HG02852 (cell line): ENCODE results near the gene KRT16.
"Not testable (repeated sequence)": the region's sequence is repeated elsewhere in the genome, so short reads cannot be mapped to it uniquely, and the experiment has no call there.

Experiments used
- ATAC-seq: cut with Tn5 transposase; IDR thresholded peaks from one replicate; pipeline ENCODE4 v1.9.1; 2021; ENCODE audit warnings: mild to moderate bottlenecking, moderate library complexity; ENCODE audit not compliant: unreplicated experiment

The KRT16 gene

DNA sequence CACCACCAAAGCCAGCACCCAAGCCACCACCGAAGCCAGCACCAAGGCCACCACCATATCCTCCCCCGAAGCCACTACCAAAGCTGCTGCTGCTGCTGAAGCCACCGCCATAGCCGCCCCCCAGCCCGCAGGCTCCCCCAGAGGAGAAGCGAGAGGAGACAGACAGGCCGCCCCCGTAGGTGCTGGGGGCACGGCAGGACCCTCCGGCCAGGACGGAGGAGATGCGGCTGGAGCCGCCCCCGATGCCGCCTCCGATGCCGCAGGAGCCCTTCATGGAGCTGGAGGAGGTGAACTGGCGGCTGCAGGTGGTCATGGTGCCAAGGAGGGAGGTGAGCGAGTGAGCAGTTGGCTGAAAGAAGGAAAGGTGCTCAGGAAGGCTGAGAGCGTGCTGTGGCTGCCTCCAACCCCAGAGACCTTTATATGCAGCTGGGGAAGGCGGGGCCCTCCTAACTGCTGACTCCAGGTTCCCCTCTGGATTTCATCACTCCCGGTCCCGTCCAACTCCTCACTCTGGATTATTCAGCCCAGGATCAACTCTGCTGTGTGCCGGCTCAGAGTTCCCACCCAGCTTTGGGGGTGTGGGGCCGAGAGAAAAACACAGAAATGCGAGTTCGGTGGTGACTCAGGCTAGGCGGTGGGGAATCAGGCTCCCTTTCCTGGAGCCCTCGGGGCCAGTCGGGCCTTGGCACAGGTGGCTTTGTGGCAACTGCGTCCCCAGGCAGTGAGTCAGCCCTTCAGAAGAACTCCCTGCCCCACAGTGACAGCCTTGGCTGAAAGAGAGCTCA is at the start of gene KRT16:
Gene KRT16, minus strand, starts transcription at position 392 of the 785 bp plus-strand sequence. Its CDS starts 79 bp downstream, at position 313.
- not testable (repeated sequence) for ATAC-seq

DNA sequence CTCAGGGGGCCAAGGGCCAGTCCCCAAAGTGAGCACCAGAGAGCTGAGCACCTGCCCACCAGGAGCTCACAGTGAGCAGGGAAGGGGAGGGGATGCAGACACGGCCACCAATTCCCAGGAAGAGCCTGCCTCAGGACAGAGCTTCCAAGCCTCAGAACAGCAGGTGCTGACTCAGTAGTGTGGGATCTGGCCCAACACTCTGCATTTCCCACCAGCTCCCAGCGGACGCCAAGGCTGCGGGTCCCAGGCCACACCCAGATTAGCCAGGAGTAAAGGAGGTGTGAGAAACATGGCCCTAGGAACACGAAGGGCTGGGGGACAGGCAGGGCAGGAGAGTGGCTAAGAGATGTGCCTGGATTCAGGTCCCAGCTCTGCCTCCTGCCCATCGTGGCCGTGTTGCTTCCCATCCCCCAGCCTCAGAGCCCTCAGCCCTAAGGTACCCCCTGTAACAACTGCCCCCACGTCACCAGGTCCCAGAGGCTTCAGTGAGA is 47.7 kb upstream of the KRT16 start:
- ATAC-seq = no peak

DNA sequence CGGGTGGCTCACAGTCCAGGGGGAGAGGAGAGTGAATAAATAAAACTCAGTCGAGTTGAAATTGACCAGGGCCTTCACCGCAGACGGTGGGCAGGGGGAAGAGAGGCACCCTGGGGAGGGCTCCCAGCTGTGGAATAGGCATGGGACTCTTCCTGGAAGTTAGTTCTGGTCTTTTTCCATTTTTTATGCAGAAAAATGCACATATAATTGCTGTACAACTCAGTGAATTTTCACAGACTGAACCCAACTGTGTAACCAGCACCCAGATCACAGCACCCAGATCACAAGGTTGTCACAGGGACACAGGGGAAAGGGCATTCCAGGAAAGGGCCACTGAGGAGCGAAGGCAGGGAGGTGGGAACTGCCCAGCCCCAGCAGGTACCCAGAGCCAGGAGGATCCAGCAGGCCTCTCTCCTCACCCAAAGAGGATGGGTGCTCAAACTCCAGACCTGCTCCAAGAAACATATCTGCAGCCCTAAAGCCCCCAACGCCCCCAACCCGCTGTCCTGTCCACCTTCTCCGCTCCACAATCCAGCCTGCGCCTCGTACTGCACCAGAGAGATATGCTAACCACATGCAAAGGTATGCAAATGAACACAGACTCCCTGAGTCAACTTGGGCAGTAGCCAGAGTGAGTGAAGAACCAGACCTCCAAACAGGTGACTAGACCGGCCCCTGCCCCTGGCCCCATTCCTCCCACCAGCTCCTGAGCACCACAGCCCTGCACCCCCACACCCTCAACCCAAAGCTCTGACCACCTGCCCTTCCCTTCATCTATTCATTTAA is 47.1 kb upstream of the KRT16 start:
- ATAC-seq = no peak

DNA sequence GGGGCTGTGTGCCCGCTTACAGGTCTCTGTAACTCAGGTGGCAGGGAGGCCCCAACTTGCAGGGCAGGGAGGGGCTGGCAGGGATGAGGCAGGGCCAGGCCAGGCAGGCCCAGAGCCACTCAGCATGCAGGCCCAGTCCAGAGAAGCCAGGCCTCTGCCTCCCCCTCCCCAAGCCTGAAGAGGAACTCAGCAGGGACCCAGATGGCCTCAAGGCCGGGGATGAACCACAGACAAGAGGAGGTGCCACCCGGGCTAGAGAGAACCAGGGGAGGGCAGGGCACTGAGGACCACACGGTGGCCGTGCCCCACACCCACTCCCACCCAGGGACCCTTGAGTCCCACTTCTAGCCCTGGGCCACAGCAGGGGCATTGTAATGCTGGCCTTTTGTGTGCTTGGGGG is 46.3 kb upstream of the KRT16 start:
- no peak for ATAC-seq

DNA sequence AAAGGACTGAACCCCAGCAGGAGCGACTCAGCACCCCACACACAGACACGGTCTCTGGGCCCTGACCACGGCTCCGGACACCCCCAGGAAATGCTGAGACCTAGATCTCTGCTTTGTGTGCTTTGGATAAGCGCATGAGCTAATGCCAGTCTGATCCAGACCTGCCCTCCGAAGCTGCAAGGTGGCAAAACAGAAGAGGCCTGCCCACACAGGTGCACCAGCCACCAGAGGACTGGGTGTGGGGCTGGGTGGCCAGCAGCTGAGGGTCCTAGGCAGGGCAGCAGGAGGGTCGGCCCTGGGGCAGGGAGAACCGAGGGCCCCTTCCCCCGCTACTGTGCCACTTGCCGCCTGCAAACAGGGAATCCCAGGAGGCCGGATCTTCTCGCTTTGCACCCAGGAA is 45.4 kb upstream of the KRT16 start:
- ATAC-seq = no peak

DNA sequence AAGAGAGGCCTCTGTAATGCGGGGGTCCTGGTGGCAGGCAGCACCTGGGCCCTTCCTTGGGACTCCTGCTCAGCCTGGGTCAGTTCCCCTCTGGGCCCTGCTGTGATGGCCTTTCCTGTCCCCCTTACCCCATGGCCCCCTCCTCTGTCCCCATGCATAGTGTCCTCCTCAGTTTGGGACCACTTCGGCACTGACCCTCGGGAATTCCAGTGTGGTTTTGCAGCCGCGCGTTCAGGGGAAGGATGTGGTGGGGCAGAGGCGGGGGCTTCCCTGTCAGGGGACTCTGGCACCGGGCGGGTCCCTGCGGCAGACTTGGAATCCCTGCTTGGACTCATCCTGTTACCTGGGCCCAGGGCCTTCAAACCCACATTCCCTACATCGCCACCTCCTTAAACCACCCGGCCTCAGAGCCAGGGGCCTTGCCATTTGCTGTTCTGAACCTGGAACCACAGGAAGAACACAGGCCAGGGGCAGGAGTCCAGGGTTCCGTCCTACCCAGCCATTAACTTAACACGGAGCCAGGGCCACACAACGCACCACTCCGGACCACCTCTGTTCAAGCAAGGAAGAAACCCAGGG is 44.7 kb upstream of the KRT16 start:
- ATAC-seq = no peak

DNA sequence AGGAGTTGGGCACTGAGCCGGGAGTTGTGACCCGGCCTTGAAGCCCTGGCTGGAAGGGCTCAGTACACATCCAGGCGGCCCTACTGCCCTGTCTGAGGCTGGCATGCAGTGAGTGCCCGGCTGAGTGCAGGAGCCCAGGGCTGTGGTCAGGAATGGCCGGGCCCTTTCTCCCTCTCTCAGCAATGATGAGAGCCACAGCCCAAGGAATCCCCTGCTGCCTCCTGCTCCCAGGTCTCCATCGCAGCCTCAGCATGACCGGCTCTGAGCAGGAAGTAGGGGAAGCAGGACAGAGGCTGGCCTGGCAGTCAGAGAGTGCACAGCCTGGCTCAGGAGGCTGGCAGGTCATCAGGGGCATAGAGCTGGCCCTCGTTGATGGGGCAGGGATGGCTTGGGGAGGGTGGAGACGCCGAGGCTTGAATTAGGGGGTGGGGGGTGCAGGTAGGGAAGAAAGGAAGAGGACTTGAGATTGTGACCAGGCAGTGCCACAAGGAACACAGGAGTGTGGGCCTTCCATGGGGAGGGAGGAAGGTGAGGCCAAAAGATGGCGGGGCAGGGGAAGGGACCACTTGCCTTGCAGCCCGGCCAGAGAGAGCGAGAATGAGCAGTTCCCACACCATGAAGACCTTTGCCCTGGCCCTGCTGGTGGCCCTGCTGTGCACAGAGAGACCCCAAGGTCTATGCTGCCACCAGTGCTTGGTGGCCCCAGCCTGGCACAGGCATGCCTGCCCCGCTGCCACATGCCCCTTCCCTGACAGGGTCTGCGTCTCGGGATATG is 43.9 kb upstream of the KRT16 start:
- no peak for ATAC-seq

DNA sequence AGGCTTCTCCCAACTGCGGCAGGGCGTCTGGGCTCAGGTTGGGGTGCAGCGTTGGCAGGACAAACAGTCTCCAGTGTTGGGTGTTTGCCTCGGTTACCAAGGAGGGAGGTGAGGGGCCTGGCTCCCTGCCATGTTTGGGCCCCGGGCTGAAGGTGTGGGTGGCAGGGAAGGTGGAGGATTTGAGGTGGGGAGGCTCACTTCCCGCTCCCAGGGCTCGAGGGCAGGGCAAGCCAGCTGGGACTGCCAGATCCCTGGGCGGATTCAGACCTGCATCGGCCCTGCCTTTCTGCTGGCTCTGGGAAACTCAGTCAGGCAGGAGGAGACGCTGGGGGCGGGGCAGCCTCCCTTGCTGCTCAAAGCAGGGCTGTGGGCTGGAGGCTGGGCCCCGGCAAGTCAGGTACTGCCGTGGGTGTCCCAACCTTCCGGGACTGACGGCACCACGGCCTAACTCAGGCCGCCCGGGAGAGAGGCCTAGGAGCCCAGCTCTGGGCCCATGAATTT is 43.1 kb upstream of the KRT16 start:
- no peak for ATAC-seq

DNA sequence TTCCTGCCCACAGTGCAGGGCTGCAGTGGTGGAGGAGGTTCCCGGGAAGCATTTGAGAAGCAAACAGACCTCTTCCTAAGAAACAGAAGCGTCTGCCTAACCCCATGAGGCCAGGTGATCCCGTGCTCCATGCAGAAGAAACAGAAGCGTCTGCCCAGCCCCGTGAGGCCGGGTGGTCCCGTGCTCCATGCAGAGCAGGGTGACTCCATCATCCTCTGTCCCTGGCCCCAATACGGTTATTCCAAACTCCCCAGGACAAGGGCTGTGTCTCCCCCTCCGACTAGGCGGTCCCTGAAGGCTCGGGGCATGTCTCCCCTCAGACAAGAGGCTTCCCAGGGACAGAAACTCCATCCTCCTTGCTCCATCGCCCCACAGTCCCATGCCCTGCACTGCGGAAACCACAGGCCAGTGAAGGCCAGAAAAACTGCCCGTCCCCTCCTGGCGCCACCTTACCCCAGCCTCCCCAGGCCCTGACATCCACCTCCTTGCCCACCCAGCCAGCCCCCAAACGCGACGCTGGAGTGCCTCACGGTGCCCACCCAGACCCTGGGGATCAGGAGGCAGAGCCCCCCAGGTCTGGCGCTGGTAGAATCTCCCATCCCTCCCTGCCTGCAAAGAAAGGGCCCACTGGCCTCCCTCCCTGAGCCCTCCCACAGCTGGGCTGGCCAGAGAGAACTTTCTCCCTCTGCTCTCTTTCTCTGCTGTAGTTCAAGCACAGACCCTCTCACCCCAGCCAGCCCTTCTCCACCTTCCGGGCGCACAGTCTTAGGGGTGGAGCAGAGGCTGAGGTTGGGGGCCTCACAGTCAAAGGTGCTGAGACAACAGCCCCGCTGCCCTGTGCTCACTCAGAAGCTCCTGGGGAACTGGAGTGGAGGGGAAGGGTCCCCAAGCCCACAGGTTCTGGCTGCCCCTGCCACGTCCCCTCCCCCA is 42.4 kb upstream of the KRT16 start:
- no peak for ATAC-seq

DNA sequence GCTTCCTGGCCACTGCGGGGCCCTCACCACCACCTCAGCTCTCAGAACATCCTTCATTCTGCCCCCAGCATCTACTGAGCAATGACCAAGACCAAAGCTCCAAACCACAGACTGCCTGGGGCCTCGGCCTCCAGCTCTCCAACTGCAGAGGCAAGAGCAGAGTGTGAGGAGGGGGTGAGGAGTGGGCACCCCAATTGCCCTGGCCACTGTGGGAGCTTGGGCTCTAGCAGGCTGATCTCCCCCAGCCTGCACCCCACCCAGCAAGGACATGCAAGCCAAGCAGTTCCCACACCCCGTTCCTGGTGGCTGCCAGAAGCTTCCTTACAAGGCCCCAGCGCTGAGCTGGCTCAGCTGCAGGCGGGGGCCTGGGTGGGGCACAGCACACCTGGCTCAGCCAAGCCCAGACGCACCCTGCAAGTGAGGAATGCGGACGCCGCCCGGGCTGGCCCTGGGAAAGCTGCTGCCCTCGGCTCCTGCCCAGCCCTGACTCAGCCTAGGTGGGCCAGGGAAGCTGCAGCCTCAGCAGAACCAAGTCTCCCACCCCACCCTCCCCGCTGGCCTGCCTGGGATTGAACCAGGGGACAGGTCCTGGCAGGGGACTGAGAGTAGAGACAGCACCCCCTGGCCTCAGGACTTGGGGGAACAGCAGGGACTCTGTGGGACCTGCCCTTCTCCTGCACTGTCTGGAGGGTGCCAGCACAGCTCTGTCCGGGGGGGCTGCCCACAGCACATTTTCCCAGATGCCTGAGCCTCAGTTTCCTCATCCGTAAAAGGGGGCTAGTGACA is 41.5 kb upstream of the KRT16 start:
- no peak for ATAC-seq

DNA sequence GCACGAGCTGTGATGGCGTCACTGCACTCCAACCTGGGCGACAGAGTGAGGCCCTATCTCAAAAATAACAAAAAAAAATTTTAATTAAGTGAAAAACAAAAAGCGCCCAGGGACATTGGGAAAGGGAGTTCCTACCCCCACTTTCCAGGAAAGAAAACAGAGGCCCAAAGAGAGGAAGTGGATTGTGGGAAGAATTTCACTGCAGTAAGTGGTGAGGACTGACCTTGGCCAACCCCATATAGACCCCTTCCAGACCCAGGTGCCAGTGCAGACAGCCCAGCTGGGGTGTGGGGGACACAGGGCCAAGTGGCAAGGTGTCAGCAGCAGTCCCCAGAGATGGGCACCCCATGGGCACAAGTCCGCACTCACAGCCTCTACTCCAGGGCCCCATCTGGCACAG is 40.9 kb upstream of the KRT16 start:
- ATAC-seq = no peak

DNA sequence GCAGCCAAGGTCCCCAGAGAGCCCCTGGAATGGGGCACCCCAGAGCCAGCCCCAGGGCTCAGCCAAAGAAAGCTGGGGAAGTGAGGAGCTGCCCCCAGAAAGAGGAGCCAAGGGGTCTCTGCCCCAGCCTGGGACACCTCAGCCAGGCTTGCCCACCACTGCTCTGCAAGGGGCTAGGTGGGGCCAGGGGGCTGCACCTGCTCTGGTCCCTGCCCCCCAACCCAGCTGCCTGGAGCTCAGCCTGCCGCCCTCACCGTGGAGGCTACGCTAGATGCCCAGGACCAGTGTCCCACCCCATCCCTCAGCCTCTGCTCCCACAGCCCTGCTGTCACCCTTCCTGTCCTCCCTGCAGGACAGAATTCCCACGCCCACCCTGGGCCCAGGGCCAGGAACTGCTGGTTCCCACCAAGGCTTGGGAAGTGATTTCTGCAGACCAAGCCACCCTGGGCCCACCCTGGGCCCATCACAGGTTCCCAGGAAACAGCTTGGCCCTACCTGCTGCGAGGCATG is 39.9 kb upstream of the KRT16 start:
- ATAC-seq = no peak

DNA sequence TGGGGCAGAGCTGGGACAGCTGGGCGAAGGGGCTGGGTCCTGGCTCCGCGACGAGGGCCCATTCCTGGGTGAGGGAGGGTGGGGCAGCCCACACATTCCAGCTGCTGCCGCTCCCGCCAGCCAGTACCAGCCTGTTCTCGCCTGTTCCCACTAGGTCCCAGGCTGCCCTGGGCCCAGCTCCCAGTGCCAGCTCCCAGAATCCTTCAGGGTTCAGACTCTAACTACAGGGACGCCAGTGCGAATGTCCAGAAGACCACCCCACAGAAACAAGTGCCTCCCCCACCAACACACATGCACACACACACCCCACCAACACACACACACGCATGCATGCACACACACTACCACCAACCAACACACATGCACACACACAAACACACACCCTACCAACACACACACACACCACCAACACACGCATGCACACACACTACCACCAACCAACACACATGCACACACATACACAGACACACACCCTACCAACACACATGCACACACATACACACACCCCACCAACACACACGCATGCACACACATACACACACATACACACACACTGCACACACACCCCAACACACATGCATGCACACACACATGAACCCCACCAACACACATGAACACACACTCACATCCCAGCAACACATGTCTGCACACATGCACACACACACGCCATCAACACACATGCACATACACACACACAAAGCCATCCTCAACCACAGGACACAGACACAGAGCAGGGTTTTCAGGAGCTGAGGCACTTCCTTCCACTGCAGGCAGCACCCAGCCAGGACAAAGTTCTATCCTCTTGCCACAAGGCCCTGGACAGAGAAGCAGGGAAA is 39.3 kb upstream of the KRT16 start:
- no peak for ATAC-seq

DNA sequence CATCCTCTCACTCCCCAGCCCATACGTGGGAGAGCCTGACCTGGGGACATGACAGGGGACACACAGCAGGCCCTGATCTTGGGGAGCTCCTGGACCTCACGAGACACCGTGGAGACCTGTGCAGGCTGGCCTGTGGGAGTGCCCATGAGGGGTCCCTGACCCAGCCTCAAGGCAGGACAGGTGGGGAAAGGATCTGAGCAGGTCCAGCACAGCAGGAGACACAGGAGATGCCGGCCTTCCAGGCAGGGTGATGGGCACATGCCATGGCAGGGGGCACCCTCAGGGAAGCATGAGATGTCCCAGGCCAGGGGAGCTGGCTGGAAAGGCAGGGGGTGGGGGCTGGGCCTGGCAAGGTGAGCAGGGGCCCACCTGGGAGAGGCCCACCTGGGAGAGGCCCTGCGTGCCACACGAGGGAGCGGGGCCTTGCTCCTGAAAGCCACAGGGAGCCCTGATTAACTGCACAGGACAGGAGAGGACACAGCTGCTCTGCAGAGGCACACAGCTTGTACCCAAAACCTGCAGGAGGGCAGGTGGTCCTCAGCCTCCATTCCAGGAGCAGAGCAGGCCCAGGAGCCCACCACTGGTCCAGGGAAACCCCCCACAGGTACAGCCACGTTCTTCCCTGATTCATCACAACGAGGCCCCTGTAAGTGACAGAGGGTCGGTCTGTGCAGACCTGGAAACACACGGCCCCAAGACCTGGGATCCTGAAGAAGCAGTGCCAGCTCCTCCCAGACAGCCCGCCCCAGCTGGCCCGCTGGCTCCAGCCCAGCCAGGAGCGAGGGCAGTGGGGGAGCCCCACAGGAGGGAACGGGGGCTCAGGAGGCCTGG is 38.4 kb upstream of the KRT16 start:
- ATAC-seq = no peak

DNA sequence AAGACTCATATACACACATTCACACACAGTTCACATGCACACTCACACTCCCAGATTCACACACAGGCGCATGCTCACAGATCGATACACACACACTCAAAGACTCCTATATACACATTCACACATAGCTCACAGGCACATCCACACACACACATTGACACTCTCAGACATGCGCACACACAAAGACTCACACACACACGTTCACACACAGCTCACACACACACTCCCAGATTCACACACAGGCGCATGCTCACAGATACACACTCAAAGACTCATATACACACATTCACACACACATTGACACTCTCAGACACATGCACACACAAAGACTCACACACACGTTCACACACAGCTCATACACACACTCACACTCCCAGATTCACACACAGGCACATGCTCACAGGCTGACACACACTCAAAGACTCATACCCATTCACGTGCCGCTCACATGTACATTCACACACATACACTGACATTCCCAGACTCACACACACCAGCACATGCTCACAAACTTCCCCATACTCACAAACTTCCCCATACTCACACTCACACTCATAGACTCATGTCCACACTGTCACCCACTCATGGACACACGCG is 37.5 kb upstream of the KRT16 start:
- ATAC-seq = no peak

DNA sequence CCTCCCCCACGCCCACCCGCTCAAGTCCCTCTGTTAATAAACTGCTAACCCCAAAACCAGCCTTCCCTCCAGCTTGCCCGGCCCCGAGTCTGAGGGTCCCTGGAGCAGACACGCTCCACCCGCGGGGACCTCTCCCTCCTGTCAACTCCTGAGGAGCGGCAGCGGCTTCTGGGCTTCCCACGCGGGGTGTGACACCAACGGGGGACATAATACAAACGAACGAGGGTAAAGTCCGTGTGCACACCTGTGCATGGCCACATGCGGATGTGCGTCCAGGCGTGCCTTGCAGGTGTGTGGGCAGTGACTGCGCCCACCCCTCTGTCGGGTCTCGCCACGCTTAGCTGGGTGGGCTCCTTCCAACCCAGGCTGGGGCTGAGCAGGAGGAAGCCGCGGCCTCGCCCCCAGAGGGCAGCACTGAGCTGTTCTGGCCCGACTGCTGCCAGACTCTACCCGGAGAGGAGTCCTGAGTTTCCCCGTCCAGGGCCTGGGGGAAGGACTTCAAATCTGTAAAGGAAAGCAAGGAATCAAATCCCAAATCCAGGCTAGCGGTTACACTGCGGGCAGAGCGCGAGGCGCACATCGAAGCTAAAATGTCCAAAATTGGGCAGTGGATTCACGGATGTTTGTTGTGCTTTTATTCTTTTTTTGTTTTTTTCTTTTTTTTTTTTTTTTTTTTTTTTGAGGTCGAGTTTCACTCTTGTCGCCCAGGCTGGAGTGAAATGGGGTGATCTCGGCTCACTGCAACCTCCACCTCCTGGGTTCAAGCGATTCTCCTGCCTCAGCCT is 36.0 kb upstream of the KRT16 start:
- ATAC-seq = no peak
